ENCODE measurements around the gene F11.
"Not testable (repeated sequence)": the region's sequence is repeated elsewhere in the genome, so short reads cannot be mapped to it uniquely, and the experiment has no call there.

The F11 gene

DNA sequence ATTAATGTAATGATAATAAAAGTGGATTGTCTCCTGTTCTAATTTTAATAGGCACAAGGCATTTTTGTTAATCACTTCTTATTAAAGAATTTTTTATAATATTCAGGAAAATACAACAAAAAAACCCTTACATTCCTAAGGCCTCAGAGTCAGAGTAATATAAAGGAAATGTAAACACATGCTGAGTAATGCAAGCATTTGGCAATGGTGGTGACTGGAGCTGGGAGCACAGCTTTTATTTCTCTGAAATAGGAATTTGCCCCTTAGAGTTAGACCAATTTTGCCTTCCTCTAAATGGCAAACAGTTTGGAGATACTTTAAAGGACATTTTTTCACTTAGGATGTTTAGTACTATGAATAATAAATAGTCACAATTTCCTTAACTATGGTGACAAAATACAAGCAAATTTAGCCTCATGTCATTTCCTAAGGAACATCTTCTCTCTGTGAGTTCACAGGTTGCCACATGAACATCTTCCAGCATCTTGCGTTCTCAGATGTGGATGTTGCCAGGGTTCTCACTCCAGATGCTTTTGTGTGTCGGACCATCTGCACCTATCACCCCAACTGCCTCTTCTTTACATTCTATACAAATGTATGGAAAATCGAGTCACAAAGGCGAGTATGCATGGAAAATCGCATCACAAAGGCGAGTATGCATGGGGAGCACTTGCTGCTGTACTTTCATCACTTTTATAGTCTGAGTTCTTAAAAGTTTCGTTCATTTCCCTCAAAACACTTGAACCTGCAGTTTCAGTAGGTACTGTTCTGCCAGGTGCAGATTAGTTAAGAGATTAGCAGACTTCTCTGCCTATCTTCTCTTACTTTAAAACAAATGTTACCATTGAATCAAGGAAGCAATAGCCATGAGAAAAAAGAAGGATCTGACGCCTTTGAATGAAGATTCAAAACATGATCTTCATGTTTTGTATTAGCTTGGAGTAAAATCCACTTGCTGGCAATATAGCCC is 15.9 kb upstream of the F11 start:
- ATAC-seq (no peak), DNase-seq (no peak)

DNA sequence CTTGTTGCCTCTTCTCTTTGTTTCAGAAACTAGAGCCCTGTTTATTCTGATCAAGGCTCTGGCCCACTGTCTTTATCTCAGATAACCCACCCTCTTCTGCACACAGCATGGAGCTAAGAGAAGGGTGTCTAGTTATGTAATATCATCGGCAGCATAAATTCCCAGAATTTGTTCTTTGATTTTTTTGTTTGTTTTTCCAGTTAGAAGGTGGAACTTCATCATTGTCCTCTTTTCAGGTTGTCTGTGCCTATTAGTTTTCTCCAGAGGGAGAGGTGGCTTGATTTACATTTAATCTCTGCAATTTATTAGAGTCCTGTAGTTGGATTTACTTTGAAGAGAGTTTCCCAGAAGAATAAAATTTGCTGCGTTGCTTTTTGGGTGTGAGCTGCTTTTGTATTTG is 15.2 kb upstream of the F11 start:
- ATAC-seq (no peak), DNase-seq (no peak)

DNA sequence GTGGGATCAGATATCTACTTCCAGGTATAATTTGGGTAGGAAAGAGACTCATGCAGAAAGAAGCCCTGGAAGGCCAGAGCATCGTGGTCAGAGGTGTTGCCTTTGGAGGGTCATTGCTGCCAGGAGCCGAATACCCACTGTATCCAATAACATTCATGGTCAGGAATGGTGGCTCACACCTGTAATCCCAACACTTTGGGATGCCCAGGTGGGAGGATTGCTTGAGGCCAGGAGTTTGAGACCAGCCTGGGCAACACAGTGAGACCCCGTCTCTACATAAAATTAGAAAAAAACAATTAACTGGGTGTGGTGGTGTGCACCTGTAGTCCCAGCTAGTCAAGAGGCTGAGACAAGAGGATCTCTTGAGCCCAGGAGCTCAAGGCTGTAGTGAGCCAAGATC is 10.9 kb upstream of the F11 start:
- no peak for DNase-seq
- no peak for ATAC-seq

DNA sequence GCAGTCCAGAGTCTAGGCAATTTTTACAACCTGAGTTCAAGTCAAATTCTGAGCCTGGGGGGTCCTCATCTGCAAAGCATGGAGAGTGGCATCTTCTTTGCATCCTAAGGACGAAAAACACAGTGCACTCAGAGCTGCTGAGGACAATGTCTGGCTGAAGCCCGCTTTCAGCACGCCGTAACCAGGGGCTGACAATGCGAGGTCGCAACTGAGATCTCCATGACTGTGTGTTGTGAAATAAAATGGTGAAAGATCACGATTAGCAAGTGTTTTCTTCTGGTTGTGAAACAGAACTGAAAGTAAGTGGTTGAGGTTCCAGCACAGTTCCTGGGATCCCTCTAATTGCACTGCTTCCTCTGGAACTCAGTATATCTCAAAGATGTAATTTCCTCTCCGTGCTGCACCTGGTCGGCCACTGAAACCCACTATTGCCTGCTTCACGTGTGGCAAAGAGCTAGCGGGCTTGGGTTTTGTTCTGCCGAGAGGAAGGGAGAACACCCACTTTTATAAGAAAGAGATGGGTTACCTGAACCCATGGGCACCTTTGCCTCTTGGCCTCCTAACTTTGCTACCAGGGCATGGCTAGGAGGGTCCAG is 7.7 kb upstream of the F11 start:
- DNase-seq: no peak
- ATAC-seq: no peak

DNA sequence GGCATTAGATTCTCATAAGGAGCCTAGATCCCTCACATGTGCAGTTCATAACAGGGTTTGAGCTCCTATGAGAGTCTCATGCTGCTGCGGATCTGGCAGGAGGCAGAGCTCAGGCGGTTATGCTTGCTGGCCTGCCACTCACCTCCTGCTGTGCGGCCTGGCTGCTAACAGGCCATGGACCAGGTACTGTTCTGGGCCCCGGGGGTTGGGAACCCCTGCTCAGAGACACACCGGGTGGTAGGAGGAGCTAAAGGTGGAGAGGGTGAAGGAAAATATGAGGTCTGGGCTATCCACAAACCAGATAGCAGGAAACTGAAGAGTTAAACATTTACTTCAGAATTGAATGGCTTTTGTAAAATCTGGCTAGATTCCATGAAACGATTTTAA is 5.9 kb upstream of the F11 start:
- DNase-seq: no peak
- no peak for ATAC-seq

DNA sequence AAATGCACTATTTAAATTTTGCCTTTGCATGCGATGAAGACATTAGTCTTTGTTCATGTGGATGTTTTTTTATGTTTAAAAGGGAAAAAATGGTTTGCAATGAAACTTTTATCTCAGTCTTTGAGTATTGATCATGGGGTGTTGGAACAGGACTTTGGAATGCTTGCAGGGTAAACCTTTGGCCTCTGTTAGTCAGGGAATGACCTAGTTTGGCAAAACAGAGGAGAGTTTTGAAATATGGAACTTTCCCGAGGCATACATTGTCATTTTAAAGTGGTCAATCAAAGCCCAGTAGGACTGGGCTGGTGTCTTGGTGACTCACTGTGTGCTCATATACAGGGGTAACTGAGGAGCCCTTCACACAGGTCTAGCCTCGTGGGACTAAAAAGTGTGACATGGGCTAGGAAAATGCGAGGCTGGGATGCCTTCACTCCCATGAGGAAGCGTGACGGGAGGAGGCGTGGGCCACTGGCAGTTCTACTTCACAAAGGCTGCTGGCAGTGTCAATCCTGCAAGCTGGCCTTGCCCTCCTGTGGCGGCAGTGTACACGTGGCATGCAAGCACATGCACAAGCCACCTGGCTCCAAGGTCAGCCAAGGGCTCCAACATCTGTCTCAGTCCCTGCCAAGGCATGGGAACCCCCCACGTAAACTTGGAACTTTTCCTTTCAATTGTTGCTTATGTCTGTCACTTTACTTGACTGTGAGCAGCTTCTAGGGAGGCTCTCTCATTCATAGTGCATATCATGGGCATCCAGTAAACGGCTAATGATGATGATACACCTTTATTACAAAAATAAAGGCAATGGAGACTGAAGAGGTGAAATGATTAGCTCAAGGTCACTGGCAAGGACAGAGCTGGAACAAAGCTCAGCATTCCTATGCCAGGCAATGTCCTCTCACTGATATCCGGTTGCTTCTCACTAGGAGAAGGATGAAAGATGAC is 5.2 kb upstream of the F11 start:
- DNase-seq: no peak
- ATAC-seq: no peak

DNA sequence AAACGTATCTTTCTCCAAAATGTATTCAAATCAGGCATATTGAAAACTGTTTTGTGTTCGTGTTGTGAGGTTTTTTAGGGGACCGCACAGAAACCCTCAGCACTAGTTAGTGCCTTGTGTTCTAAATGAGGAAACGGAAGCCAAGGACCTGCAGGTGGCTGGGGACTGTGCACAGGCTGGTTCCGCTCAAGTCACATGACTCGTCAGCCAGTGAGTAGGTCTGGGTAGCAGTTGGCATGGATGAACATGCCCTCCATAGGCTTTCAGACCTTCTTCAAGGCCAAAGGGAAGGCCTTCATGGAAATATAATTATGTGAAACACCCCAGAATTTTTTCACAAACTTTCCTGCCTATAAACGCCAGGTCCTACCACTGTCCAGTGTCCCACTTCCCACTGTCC is 1.3 kb upstream of the F11 start:
- ATAC-seq (no peak), DNase-seq (no peak)

DNA sequence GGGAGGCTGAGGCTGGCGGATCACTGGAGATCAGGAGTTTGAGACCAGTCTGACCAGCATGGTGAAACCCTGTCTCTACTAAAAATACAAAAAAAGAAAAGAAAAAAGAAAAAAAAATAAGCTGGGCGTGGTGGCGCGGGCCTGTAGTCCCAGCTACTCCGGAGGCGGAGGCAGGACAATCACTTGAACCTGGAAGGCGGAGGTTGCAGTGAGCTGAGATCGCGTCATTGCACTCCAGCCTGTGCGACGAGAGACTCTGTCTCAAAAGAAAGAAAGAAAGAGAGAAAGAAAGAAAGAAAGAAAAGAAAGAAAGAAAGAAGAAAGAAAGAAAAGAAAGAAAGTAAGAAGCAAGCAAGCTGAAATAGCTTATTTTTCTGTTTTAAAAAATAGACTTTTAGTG is 739 bp upstream of the F11 start:
- not testable (repeated sequence) for ATAC-seq

DNA sequence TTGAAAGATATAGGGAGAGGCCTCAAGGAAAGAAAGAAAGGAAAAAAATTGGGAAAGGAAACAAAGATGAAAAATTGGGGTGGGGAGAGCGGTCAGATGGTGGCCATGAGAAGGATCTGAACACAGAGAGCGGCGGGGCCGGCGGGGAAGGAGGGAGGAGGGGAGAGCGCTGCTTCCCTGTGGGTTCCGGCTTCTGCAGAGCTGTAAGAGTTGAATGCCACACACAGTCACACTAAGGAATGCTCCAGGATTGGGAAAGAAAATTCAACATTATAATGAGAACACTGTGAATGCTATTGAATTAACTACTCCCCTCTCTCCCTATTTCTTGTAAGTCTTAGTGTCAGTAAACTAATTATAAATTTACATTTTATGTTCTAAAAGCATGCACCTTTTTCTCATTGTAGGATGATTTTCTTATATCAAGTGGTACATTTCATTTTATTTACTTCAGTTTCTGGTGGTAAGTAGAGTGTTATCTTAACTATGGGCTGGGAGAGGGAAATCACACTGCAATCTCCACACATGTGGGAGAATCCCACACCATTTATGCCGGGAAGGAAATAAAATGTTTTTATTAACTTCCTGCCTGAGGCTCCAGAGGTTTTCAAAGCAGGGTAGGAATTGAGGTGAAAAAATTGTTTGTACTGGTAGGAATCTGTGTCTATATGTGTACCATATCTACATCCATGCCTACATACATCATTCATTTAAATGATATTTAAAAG is 904 bp downstream of the F11 start:
- DNase-seq (no peak), ATAC-seq (no peak)

More for the DNA sequence above, 739 bp upstream of the F11 start:
- not testable (repeated sequence) for DNase-seq

DNA sequence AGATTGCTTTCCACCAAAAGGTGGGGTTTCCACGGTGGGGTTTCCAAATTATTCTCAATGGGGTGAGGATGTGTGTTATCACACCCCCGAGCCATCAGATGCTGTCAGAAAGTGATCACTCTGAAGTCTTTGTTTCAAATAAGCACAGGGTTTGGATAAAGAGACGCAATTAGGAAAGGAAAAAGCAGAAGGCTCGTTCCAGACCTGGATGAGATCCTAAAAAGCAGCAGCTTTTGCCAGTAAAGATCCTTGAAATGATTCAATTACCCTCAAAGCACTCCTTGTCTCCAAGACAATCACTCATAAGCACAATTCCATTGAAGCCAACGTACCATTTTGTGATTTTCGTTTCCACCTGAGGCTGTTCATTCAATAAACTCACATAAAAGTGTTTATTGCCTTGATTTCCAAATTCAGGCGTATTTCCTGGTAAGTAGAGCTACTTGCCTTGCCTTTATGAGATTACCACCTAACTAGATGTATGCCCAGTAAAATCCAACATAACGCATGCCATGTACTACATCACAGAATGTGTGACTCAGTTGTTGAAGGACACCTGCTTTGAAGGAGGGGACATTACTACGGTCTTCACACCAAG is 5.2 kb downstream of the F11 start:
- no peak for ATAC-seq

DNA sequence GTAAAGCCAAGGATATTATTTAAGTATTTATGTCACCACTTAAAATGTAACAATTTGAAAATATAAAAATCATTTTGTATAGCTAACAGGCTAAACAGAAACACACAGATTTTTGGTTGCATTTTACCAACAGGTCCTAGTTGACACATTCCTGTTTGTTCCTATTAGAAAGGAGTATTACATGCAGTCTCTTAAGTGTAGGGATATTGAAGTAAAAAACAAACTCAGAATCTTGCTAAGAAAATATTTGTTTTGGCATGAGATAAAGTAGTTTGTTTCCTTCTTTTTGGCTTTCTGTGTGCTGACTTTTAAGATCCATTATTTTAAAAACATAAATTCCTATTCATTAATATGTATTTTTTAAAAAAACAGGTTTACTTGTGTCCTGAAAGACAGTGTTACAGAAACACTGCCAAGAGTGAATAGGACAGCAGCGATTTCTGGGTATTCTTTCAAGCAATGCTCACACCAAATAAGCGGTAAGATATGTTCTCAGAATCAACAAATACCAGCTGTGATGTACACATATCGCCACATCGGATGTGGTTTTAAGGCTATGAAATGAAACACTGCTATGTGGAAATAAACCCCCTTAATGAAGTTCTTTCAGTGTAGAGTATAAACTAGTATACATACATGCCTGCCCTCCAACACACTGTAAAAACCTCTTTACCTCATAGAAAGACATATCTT is 6.9 kb downstream of the F11 start:
- no peak for ATAC-seq
- no peak for DNase-seq

More for the DNA sequence above, 5.2 kb downstream of the F11 start:
- no peak for DNase-seq

DNA sequence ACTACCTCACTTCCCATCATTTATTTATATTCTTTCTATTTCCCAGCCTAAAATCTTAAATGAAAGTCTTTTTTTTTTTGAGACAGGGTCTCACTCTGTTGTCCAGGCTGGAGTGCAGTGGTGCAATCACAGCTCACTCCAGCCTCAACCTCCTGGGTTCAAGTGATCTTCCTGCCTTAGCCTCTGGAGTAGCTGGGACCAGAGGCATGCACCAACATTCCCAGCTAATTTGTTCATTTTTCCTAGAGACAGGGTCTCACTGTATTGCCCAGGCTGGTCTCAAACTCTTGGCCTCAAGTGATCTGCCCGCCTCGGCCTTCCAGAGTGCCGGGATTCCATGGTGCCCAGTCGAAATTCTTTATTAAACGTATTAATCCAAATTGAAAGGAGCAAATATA is 7.4 kb downstream of the F11 start:
- not testable (repeated sequence) for ATAC-seq, DNase-seq

DNA sequence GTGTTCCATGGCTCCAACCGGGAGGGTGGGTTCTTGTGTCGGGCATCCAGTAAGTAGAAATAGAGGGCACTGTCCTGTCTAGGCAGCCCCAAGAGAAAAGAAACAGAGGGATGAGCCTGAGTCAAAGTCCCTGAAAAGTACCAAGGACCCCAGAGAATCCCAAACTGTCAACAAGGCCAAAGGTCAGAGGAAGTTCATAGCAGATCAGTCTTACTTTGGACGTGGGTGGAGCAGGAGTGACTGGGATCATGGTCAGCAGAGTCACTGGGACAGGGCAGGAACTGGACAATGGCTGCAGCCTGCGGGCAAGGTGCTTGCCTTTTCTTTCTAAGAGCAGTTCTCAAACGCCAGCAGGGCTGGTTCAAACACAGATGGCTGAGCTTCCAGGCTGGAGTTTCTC is 17.3 kb downstream of the F11 start:
- DNase-seq (no peak), ATAC-seq (no peak)

DNA sequence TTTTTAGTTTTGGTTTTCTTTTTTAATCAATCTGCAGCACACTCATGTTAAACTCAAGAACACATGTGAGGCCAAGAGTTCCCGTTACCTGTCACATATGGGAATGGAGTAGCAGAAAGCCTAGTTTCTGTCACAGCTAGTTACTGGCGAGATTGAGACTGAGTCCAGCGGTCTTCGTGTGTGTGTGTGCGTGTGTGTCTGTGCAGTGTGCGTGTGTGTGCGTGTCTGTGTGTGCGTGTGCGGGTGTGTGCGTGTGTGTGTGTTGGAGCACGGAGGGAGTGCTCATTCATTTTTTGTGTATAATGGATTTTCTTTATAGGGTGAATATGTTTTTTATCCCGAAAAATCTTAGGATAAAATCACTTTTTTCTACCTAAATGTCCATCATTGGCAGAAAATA is 19.2 kb downstream of the F11 start:
- ATAC-seq (no peak), DNase-seq (no peak)

DNA sequence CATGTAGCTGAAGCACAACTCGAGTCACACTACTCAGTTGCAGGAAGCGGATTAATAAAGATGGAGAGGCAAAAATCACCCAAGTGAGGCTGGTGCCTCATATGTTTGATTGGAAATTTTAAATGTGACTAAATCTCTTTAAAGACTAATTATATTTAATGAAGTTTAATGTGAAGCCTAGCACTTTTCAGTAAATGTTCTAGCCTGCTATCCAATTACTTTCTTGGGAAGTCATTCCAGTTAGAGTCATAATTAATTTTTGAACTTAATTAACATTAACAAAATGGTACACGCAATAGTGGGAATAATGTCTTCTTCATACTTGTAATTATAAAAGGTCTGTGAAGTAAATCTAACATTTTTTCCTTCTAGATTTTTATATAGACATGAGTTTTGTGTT is 20.6 kb downstream of the F11 start:
- ATAC-seq: no peak
- DNase-seq: no peak

DNA sequence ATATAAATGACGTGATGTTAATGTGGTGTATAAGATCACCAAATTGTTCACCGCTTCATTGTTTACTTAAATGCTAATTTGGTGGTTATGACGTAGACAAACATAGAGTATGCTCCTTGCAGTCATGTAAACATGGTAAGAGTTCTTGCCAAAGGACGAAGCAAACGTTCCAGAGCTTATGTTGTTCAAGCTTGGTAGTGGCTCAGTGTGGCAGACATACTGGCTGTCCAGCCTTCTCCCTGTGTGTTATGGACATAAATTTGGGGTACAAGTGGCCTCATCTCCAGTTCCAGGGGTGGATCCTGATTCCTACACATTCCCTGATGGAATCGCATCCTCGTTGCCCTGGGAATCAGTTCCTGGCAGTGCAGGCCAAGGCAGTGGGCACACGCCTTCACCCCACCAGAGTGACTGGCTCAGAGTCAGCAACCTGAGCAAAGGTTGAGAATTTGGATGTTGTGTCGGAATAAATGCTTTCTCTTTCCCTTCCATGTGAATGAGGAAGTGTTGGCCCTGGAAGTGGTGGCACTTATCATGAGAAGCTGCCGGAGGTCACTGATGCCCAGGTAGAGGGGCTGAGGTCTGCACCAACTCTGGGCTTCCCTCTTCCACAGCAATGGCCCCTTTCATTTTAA is 25.4 kb downstream of the F11 start:
- no peak for ATAC-seq
- DNase-seq: no peak

DNA sequence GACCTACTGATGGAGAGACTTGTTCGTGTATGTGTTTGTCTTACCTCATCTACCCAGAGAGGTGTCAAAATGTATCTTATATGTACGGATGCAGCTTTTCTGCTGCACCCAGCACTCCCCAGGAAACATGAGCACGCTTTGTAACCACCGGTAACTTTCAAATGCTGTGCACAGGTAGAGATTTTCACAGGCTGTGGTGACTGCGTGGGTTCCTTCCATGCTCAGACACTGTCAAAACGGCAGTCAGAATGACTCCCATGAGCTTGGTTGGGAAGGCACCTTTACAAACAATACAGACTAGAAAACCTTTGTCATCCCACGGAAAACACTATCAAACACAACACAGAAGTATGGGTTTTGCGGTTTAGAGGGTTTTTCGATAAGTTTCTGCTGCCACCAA is 28.2 kb downstream of the F11 start:
- DNase-seq: no peak
- no peak for ATAC-seq

DNA sequence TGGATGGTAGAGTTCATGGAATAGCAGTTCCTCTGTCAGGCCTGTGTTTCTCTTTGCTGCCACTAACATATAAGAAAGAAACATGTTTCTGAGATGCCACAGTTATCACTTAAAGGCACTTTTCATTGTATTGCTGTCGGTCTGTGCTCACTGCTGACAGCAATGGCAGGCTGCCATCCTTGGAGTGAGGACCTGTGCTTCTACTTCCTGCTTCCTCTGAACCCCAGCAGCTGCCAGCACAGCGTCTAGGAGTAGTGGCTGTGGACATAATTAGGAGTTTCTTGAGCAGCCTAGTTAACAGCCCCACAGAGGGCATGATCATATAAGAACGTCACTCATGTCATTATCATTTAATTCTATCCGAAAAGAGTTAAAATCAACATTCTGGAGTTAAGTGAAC is 30.5 kb downstream of the F11 start:
- DNase-seq (no peak), ATAC-seq (no peak)

DNA sequence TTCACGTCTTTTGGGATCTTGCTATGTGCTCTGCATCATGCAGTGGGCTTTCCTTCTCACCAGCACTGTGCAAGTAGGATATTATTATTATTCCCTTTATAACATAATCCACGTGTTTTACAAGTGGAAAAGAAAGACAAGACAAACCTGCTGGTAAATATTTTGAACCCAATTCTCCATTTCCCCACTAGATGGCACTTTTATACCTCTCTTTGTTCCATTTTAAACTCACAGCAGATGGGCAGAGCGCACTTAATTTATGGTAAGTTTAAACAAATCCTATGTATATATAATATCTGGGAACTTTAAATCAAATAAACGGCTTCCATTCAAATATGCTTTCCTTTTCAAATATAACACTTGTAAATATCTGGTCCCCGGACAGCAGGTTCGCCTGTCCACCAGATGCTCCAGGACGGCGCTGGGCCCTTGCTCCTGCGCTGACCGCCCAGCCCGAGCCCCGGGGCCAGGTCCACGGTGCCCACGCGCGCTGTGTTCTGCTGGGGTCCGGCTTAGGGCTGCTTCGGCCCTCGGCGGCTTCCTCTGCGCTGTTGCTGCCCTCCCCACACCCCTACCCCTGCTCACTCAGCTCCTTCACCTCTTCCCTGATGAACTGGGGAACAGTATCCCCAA is 31.1 kb downstream of the F11 start:
- ATAC-seq: no peak
- no peak for DNase-seq

All from stimulated activated naive CD8-positive, alpha-beta T cell treated with anti-CD3 and anti-CD28 coated beads, Interleukin-15, Interleukin-2, amounts not matched to agents 100 U/mL and 50 U/mL, for 24 hours (primary cell).